ENCODE measurements around the gene NUTM2D. TPM values are rescaled to one million over a fixed set of nuclear protein-coding genes. Genes with fewer than 3 reads are reported as not detected.
"Not testable (repeated sequence)": the region's sequence is repeated elsewhere in the genome, so short reads cannot be mapped to it uniquely, and the experiment has no call there.

NUTM2D gene
- 0.59 and 0.89 TPM in 2 replicates for total RNA-seq (2014; rRNA removed; shearing (Covaris generic))

- not testable (repeated sequence) for H3K27ac ChIP-seq, DNase-seq
Observed at GRCh38 chr10:87357444-87357843, at the start of gene NUTM2D. Gene NUTM2D, plus strand, starts transcription at chr10:87357744. Its CDS starts 522 bp downstream, at chr10:87358266.

GRCh38 chr10:87308702-87309101 is 48.8 kb upstream of the NUTM2D start:
- DNase-seq; H3K27ac ChIP-seq; H3K27me3 ChIP-seq; H3K36me3 ChIP-seq; H3K4me3 ChIP-seq; H3K9me3 ChIP-seq (replicated peaks); H3K4me1 ChIP-seq: not testable (repeated sequence)

More at GRCh38 chr10:87357444-87357843, at the start of gene NUTM2D:
- H3K36me3 ChIP-seq; H3K9me3 ChIP-seq (replicated peaks); H3K4me1 ChIP-seq; H3K27me3 ChIP-seq; H3K4me3 ChIP-seq: not testable (repeated sequence)

GRCh38 chr10:87309657-87310056 is 47.9 kb upstream of the NUTM2D start:
- not testable (repeated sequence) for H3K36me3 ChIP-seq; H3K4me3 ChIP-seq; DNase-seq; H3K27me3 ChIP-seq; H3K27ac ChIP-seq; H3K4me1 ChIP-seq; H3K9me3 ChIP-seq (replicated peaks)

GRCh38 chr10:87311521-87311920 is 46.0 kb upstream of the NUTM2D start:
- not testable (repeated sequence) for H3K27ac ChIP-seq; H3K27me3 ChIP-seq; H3K4me1 ChIP-seq; H3K36me3 ChIP-seq; H3K9me3 ChIP-seq (replicated peaks); DNase-seq; H3K4me3 ChIP-seq

GRCh38 chr10:87313649-87314359 is 43.7 kb upstream of the NUTM2D start:
- H3K4me1 ChIP-seq; H3K27ac ChIP-seq; H3K36me3 ChIP-seq; H3K9me3 ChIP-seq (replicated peaks); H3K4me3 ChIP-seq; H3K27me3 ChIP-seq: not testable (repeated sequence)
- peak; percentile 47 to 67 for DNase-seq

- H3K9me3 ChIP-seq (replicated peaks); H3K4me3 ChIP-seq; H3K27me3 ChIP-seq; H3K27ac ChIP-seq; H3K4me1 ChIP-seq; H3K36me3 ChIP-seq: not testable (repeated sequence)
- peak; percentile 1 to 45 for DNase-seq
Observed at GRCh38 chr10:87314360-87314973, 43.1 kb upstream of the NUTM2D start.

- H3K27ac ChIP-seq; H3K4me1 ChIP-seq; H3K27me3 ChIP-seq; DNase-seq; H3K36me3 ChIP-seq; H3K9me3 ChIP-seq (replicated peaks); H3K4me3 ChIP-seq: not testable (repeated sequence)
Observed at GRCh38 chr10:87321505-87321904, 36.0 kb upstream of the NUTM2D start.

GRCh38 chr10:87324559-87324958 is 33.0 kb upstream of the NUTM2D start:
- H3K36me3 ChIP-seq; DNase-seq; H3K4me3 ChIP-seq; H3K27me3 ChIP-seq; H3K4me1 ChIP-seq; H3K9me3 ChIP-seq (replicated peaks); H3K27ac ChIP-seq: not testable (repeated sequence)

- H3K9me3 ChIP-seq (replicated peaks); H3K27me3 ChIP-seq; H3K36me3 ChIP-seq; H3K4me3 ChIP-seq; H3K4me1 ChIP-seq; H3K27ac ChIP-seq; DNase-seq: not testable (repeated sequence)
Observed at GRCh38 chr10:87327958-87328357, 29.6 kb upstream of the NUTM2D start.

GRCh38 chr10:87329131-87329530 is 28.4 kb upstream of the NUTM2D start:
- not testable (repeated sequence) for H3K4me3 ChIP-seq; H3K27ac ChIP-seq; DNase-seq; H3K36me3 ChIP-seq; H3K27me3 ChIP-seq; H3K4me1 ChIP-seq; H3K9me3 ChIP-seq (replicated peaks)

GRCh38 chr10:87332687-87333086 is 24.9 kb upstream of the NUTM2D start:
- H3K36me3 ChIP-seq; H3K9me3 ChIP-seq (replicated peaks); H3K4me1 ChIP-seq; H3K27me3 ChIP-seq; DNase-seq; H3K4me3 ChIP-seq; H3K27ac ChIP-seq: not testable (repeated sequence)

GRCh38 chr10:87340411-87340810 is 17.1 kb upstream of the NUTM2D start:
- DNase-seq; H3K27ac ChIP-seq; H3K27me3 ChIP-seq; H3K4me3 ChIP-seq; H3K4me1 ChIP-seq; H3K9me3 ChIP-seq (replicated peaks); H3K36me3 ChIP-seq: not testable (repeated sequence)

- not testable (repeated sequence) for H3K4me1 ChIP-seq; H3K36me3 ChIP-seq; H3K27me3 ChIP-seq; H3K9me3 ChIP-seq (replicated peaks); H3K27ac ChIP-seq
- H3K4me3 ChIP-seq: peak overlapping the region; percentile 78
- DNase-seq: peak in 1 of 2 experiments; percentile 2
Observed at GRCh38 chr10:87341546-87342142, 15.9 kb upstream of the NUTM2D start.

- not testable (repeated sequence) for H3K36me3 ChIP-seq; H3K4me1 ChIP-seq; H3K27me3 ChIP-seq; H3K9me3 ChIP-seq (replicated peaks)
- DNase-seq: peak; percentile 83
- Histone ChIP-seq H3K4me3 (peak overlapping the region; percentile 78), H3K27ac (peak overlapping the region; percentile 73)
Observed at GRCh38 chr10:87342249-87342710, 15.3 kb upstream of the NUTM2D start.

- H3K4me3 ChIP-seq: peak overlapping the region; percentile 78
- not testable (repeated sequence) for H3K36me3 ChIP-seq; H3K9me3 ChIP-seq (replicated peaks); H3K4me1 ChIP-seq; H3K27me3 ChIP-seq
- DNase-seq: peak; percentile 68 to 72
- H3K27ac ChIP-seq: peak overlapping the region; percentile 73
Observed at GRCh38 chr10:87342711-87343258, 14.8 kb upstream of the NUTM2D start.

All from SJCRH30 (cell line).